ENCODE results near the gene USP32.

The USP32 gene

DNA sequence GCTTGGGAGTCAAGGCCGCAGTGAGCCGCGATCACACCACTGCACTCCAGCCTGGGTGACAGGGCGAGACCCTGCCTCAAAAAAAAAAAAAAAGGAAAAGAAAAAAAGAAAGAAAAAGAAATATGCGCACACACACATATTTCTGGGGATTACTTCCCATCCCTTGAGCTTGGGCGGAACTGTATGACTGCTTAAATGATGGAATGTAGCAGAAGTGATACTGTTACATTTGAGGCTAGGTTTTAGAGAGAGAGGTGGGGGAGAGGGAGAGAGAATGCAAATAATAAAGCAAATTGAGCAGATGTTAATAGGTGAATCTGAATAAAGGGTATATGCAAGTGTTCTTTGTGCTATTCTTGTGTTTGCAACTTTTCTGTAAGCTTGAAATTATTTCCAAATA, 12.0 kb upstream of the USP32 start:
- TF ChIP-seq SNAI2 (CRISPR knock-in tag; IDR thresholded peaks at IDR 0.05), result no peak
- TF ChIP-seq, protein P1, sequence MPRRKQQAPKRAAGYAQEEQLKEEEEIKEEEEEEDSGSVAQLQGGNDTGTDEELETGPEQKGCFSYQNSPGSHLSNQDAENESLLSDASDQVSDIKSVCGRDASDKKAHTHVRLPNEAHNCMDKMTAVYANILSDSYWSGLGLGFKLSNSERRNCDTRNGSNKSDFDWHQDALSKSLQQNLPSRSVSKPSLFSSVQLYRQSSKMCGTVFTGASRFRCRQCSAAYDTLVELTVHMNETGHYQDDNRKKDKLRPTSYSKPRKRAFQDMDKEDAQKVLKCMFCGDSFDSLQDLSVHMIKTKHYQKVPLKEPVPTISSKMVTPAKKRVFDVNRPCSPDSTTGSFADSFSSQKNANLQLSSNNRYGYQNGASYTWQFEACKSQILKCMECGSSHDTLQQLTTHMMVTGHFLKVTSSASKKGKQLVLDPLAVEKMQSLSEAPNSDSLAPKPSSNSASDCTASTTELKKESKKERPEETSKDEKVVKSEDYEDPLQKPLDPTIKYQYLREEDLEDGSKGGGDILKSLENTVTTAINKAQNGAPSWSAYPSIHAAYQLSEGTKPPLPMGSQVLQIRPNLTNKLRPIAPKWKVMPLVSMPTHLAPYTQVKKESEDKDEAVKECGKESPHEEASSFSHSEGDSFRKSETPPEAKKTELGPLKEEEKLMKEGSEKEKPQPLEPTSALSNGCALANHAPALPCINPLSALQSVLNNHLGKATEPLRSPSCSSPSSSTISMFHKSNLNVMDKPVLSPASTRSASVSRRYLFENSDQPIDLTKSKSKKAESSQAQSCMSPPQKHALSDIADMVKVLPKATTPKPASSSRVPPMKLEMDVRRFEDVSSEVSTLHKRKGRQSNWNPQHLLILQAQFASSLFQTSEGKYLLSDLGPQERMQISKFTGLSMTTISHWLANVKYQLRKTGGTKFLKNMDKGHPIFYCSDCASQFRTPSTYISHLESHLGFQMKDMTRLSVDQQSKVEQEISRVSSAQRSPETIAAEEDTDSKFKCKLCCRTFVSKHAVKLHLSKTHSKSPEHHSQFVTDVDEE (CRISPR knock-in tag; IDR thresholded peaks at IDR 0.05), result no peak
- ATAC-seq, result no peak

DNA sequence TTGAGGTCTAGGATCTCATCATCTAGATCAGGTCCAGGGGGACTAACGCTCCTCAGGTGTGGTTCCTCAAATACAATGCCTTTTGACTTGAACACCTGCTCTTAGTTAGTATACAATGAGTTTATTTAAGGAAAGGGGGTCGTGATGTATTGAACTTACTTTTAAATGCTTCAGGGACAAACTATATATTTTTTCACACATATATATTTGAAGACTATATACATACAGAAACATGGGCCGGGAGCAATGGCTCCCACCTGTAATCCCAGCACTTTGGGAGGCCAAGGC, 11.5 kb upstream of the USP32 start:
- ATAC-seq, result no peak

DNA sequence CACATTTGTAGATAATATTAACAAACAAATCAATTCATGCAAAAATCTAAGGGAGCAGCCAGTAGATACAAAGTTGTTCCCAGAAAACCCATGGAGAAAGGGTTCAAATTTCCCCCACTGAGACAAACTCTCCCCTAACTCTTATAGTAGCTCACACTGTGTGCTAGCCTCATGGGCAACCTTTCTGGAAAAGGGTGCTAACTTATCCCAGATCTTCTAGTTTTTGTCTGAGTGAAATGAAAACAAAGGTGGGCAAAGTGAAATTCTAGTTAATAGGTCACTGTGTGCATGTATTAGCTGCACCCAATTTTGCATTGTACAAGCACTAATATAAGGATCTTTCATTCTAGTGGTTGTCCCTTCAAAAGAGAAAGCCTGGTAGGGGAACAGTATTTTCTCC, 9.9 kb upstream of the USP32 start:
- ATAC-seq, result no peak
- TF ChIP-seq GLIS3 (CRISPR knock-in tag; IDR thresholded peaks at IDR 0.05) (no peak), PPARA (CRISPR knock-in tag; IDR thresholded peaks at IDR 0.05; ENCODE audit: borderline replicate concordance) (no peak), ZFP3 (CRISPR knock-in tag; IDR thresholded peaks at IDR 0.05) (no peak), CSDC2 (CRISPR knock-in tag; IDR thresholded peaks at IDR 0.05) (no peak), ZNF565 (CRISPR knock-in tag; conservative IDR thresholded peaks at IDR 0.05; ENCODE audit: low read depth) (no peak), ZC3H10 (CRISPR knock-in tag; IDR thresholded peaks at IDR 0.05) (no peak), ESRRG (CRISPR knock-in tag; IDR thresholded peaks at IDR 0.05) (no peak), TCF4 (CRISPR knock-in tag; IDR thresholded peaks at IDR 0.05; ENCODE audit: borderline replicate concordance) (no peak), ISL1 (CRISPR knock-in tag; IDR thresholded peaks at IDR 0.05) (no peak), BACH2 (CRISPR knock-in tag; IDR thresholded peaks at IDR 0.05; ENCODE audit: borderline replicate concordance) (no peak), RARB (CRISPR knock-in tag; IDR thresholded peaks at IDR 0.05) (no peak), ZNF70 (CRISPR knock-in tag; IDR thresholded peaks at IDR 0.05) (no peak), ZFP30 (CRISPR knock-in tag; IDR thresholded peaks at IDR 0.05) (no peak), OSR1 (CRISPR knock-in tag; IDR thresholded peaks at IDR 0.05) (no peak), TOX (CRISPR knock-in tag; IDR thresholded peaks at IDR 0.05; ENCODE audit: borderline replicate concordance) (no peak)
- TF ChIP-seq, protein P2, sequence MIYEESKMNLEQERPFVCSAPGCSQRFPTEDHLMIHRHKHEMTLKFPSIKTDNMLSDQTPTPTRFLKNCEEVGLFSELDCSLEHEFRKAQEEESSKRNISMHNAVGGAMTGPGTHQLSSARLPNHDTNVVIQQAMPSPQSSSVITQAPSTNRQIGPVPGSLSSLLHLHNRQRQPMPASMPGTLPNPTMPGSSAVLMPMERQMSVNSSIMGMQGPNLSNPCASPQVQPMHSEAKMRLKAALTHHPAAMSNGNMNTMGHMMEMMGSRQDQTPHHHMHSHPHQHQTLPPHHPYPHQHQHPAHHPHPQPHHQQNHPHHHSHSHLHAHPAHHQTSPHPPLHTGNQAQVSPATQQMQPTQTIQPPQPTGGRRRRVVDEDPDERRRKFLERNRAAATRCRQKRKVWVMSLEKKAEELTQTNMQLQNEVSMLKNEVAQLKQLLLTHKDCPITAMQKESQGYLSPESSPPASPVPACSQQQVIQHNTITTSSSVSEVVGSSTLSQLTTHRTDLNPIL (CRISPR knock-in tag; IDR thresholded peaks at IDR 0.05; ENCODE audit: low read depth), result no peak
- TF ChIP-seq, protein P3, sequence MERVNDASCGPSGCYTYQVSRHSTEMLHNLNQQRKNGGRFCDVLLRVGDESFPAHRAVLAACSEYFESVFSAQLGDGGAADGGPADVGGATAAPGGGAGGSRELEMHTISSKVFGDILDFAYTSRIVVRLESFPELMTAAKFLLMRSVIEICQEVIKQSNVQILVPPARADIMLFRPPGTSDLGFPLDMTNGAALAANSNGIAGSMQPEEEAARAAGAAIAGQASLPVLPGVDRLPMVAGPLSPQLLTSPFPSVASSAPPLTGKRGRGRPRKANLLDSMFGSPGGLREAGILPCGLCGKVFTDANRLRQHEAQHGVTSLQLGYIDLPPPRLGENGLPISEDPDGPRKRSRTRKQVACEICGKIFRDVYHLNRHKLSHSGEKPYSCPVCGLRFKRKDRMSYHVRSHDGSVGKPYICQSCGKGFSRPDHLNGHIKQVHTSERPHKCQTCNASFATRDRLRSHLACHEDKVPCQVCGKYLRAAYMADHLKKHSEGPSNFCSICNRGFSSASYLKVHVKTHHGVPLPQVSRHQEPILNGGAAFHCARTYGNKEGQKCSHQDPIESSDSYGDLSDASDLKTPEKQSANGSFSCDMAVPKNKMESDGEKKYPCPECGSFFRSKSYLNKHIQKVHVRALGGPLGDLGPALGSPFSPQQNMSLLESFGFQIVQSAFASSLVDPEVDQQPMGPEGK (CRISPR knock-in tag; IDR thresholded peaks at IDR 0.05; ENCODE audit: borderline replicate concordance), result no peak

More for the DNA sequence above, 11.5 kb upstream of the USP32 start:
- TF ChIP-seq, protein P1 (CRISPR knock-in tag; IDR thresholded peaks at IDR 0.05), result no peak
- TF ChIP-seq ESRRG (CRISPR knock-in tag; IDR thresholded peaks at IDR 0.05) (no peak), ZC3H10 (CRISPR knock-in tag; IDR thresholded peaks at IDR 0.05) (no peak), BACH2 (CRISPR knock-in tag; IDR thresholded peaks at IDR 0.05; ENCODE audit: borderline replicate concordance) (no peak), ZNF8 (CRISPR knock-in tag; IDR thresholded peaks at IDR 0.05) (no peak), ZNF70 (CRISPR knock-in tag; IDR thresholded peaks at IDR 0.05) (no peak), ZFP3 (CRISPR knock-in tag; IDR thresholded peaks at IDR 0.05) (no peak), PPARA (CRISPR knock-in tag; IDR thresholded peaks at IDR 0.05; ENCODE audit: borderline replicate concordance) (no peak), OSR1 (CRISPR knock-in tag; IDR thresholded peaks at IDR 0.05) (no peak), CSDC2 (CRISPR knock-in tag; IDR thresholded peaks at IDR 0.05) (no peak), ISL1 (CRISPR knock-in tag; IDR thresholded peaks at IDR 0.05) (no peak), ARNTL (CRISPR knock-in tag; IDR thresholded peaks at IDR 0.05; ENCODE audit: borderline replicate concordance, low read depth) (no peak), ZFP30 (CRISPR knock-in tag; IDR thresholded peaks at IDR 0.05) (no peak), TOX (CRISPR knock-in tag; IDR thresholded peaks at IDR 0.05; ENCODE audit: borderline replicate concordance) (no peak), SNAI2 (CRISPR knock-in tag; IDR thresholded peaks at IDR 0.05) (no peak), RARB (CRISPR knock-in tag; IDR thresholded peaks at IDR 0.05) (no peak)
- TF ChIP-seq, protein P2 (CRISPR knock-in tag; IDR thresholded peaks at IDR 0.05; ENCODE audit: low read depth), result no peak
